GM23338 (cell line): ENCODE data around the gene CRYBG3.

Source experiments
- EZH2 ChIP-seq: fragments of 200-600 bp; sonication (generic); IDR thresholded peaks from one replicate; pipeline ENCODE4 v1.8.0; 2017; ENCODE audit warnings: antibody characterized with exemption, mild to moderate bottlenecking, low read depth; ENCODE audit not compliant: unreplicated experiment
- TF ChIP-seq, protein P1 (sequence below), 2 experiments: fragments of 200-600 bp in 1 of 2; sonication (generic) in 1 of 2; conservative IDR thresholded peaks; 2 replicates each; pipeline versions ENCODE4 v1.5.1 to v1.6.1; 2016 to 2017; ENCODE audit warnings: antibody characterized with exemption in 2 of 2, low read depth in 2 of 2, mild to moderate bottlenecking in 2 of 2, moderate library complexity in 1 of 2

DNA sequence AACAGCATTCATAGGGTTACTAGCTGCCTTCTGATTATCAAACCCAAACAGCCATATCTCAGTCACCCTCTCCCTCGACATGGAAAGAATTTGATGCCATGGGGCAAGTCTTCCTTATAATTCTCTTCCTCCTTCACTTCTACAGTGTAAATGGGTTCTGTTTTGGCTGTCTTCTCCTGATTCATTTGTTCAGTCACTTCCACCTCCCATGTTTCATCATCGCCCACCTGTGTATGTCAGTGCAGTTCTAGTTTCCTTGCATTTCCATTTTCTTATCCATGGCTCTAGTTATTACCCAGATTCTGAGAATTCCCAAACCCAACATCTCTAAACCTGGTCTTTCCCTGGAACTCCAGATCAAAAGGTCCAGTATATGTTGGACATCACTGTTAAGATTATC lies 109.4 kb downstream of the CRYBG3 start:
- TF ChIP-seq, protein P1, sequence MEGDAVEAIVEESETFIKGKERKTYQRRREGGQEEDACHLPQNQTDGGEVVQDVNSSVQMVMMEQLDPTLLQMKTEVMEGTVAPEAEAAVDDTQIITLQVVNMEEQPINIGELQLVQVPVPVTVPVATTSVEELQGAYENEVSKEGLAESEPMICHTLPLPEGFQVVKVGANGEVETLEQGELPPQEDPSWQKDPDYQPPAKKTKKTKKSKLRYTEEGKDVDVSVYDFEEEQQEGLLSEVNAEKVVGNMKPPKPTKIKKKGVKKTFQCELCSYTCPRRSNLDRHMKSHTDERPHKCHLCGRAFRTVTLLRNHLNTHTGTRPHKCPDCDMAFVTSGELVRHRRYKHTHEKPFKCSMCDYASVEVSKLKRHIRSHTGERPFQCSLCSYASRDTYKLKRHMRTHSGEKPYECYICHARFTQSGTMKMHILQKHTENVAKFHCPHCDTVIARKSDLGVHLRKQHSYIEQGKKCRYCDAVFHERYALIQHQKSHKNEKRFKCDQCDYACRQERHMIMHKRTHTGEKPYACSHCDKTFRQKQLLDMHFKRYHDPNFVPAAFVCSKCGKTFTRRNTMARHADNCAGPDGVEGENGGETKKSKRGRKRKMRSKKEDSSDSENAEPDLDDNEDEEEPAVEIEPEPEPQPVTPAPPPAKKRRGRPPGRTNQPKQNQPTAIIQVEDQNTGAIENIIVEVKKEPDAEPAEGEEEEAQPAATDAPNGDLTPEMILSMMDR (conservative IDR thresholded peaks at IDR 0.05; ENCODE audit: low read depth in 2 of 2): no peak
- TF ChIP-seq EZH2: no peak
